HEK293 (cell line): Measurements from ENCODE around the gene AMPD2.

Source experiments
- CTCF ChIA-PET: fragments of 350-600 bp; formaldehyde crosslinking; extraction: SDS; loops from one replicate; lab custom pipeline; 2021; ENCODE audit warnings: antibody characterized with exemption; lab: Yijun Ruan, JAX
- POLR2A ChIA-PET: fragments of 300-600 bp; formaldehyde crosslinking; extraction: SDS; loops from one replicate; lab custom pipeline; 2020; ENCODE audit warnings: antibody characterized with exemption, inconsistent platforms; lab: Yijun Ruan, JAX
- H3K27ac ChIP-seq: fragments of 200-500 bp; sonication (Bioruptor generic); 2 replicates; pipeline ENCODE4 v1.5.1; 2014; ENCODE audit warnings: low read depth, low read length, control low read depth, inconsistent platforms; ENCODE audit errors: extremely low read depth
- H3K36me3 ChIP-seq, 2 experiments: fragments of 200-500 bp in 1 of 2; sonication (Bioruptor generic) in 1 of 2; 1 replicate in 1 of 2; 2 replicates in 1 of 2; pipeline ENCODE4 v1.5.1; 2014 to 2017; ENCODE audit warnings: inconsistent platforms in 2 of 2, low read length in 2 of 2; ENCODE audit not compliant: control insufficient read depth in 2 of 2, insufficient read depth in 1 of 2
- H3K4me1 ChIP-seq: fragments of 200-500 bp; sonication (Bioruptor generic); 2 replicates; pipeline ENCODE4 v1.5.1; 2014; ENCODE audit warnings: mild to moderate bottlenecking, low read length, inconsistent platforms; ENCODE audit not compliant: control insufficient read depth, insufficient read depth
- H3K4me3 ChIP-seq: 2 replicates; pipeline ENCODE4 v1.5.1; 2011; ENCODE audit warnings: low read depth, mild to moderate bottlenecking, control low read depth, low read length, moderate library complexity
- H3K9me3 ChIP-seq: fragments of 200-500 bp; sonication (Bioruptor generic); 2 replicates; pipeline ENCODE4 v1.5.1; 2014; ENCODE audit warnings: low read depth, low read length, inconsistent platforms; ENCODE audit not compliant: control insufficient read depth, insufficient read depth
- BCL11A ChIP-seq: fragments of 450-650 bp; formaldehyde crosslinking; IDR thresholded peaks from 2 replicates; pipeline ENCODE4 v1.5.1; 2016; ENCODE audit warnings: low read depth, missing biosample characterization, missing genetic modification characterization
- HOXA7 ChIP-seq: sonication (generic); formaldehyde crosslinking; IDR thresholded peaks from 2 replicates; pipeline ENCODE4 v1.8.1; 2022; ENCODE audit warnings: missing genetic modification reagents, borderline replicate concordance
- IKZF3 ChIP-seq: fragments of 450-650 bp; IDR thresholded peaks from 2 replicates; pipeline ENCODE4 v1.5.0; 2018; ENCODE audit warnings: missing biosample characterization, mild to moderate bottlenecking, missing genetic modification characterization, moderate library complexity
- WT1 ChIP-seq: fragments of 450-650 bp; formaldehyde crosslinking; IDR thresholded peaks from 2 replicates; pipeline ENCODE4 v1.5.1; 2016; ENCODE audit warnings: missing biosample characterization, missing genetic modification characterization
- ZBTB20 ChIP-seq: fragments of 450-650 bp; formaldehyde crosslinking; IDR thresholded peaks from 2 replicates; pipeline ENCODE4 v1.5.1; 2016; ENCODE audit warnings: missing biosample characterization, missing genetic modification characterization
- ZFP3 ChIP-seq: fragments of 450-650 bp; formaldehyde crosslinking; IDR thresholded peaks from 2 replicates; pipeline ENCODE4 v1.5.1; 2016; ENCODE audit warnings: low read depth, missing biosample characterization, missing genetic modification characterization
- ZFP41 ChIP-seq: fragments of 450-650 bp; formaldehyde crosslinking; IDR thresholded peaks from 2 replicates; pipeline ENCODE4 v1.5.1; 2016; ENCODE audit warnings: missing biosample characterization, missing genetic modification characterization, borderline replicate concordance
- ZNF138 ChIP-seq: fragments of 450-650 bp; formaldehyde crosslinking; IDR thresholded peaks from 2 replicates; pipeline ENCODE4 v1.5.1; 2016; ENCODE audit warnings: missing biosample characterization, missing genetic modification characterization, borderline replicate concordance
- ZNF202 ChIP-seq: fragments of 450-650 bp; formaldehyde crosslinking; IDR thresholded peaks from 2 replicates; pipeline ENCODE4 v1.5.1; 2016; ENCODE audit warnings: missing biosample characterization, missing genetic modification characterization, borderline replicate concordance
- ZNF221 ChIP-seq: fragments of 450-650 bp; formaldehyde crosslinking; IDR thresholded peaks from 2 replicates; pipeline ENCODE4 v1.5.1; 2017; ENCODE audit warnings: missing biosample characterization, missing genetic modification characterization, borderline replicate concordance
- ZNF266 ChIP-seq: fragments of 450-650 bp; formaldehyde crosslinking; IDR thresholded peaks from 2 replicates; pipeline ENCODE4 v1.5.1; 2016; ENCODE audit warnings: missing biosample characterization, missing genetic modification characterization, low read depth
- ZNF311 ChIP-seq: fragments of 450-650 bp; formaldehyde crosslinking; IDR thresholded peaks from 2 replicates; pipeline ENCODE4 v1.5.1; 2017; ENCODE audit warnings: missing biosample characterization, missing genetic modification characterization, borderline replicate concordance
- ZNF426 ChIP-seq: fragments of 450-650 bp; formaldehyde crosslinking; IDR thresholded peaks from 2 replicates; pipeline ENCODE4 v1.5.1; 2017; ENCODE audit warnings: missing biosample characterization, missing genetic modification characterization, mild to moderate bottlenecking, inconsistent platforms, moderate library complexity
- TF ChIP-seq, protein P1 (sequence below): fragments of 450-650 bp; formaldehyde crosslinking; IDR thresholded peaks from 2 replicates; pipeline ENCODE4 v1.5.0; 2017; ENCODE audit warnings: missing biosample characterization, missing genetic modification characterization, borderline replicate concordance
- TF ChIP-seq, protein P2 (sequence below): fragments of 450-650 bp; formaldehyde crosslinking; IDR thresholded peaks from 2 replicates; pipeline ENCODE4 v1.5.1; 2016; ENCODE audit warnings: missing biosample characterization, missing genetic modification characterization
- TF ChIP-seq, protein P3 (sequence below): fragments of 450-650 bp; formaldehyde crosslinking; IDR thresholded peaks from 2 replicates; pipeline ENCODE4 v1.5.1; 2017; ENCODE audit warnings: missing biosample characterization, missing genetic modification characterization
- TF ChIP-seq, protein P4 (sequence below): fragments of 450-650 bp; formaldehyde crosslinking; IDR thresholded peaks from 2 replicates; pipeline ENCODE4 v1.5.1; 2016; ENCODE audit warnings: missing biosample characterization, missing genetic modification characterization

The AMPD2 gene

DNA sequence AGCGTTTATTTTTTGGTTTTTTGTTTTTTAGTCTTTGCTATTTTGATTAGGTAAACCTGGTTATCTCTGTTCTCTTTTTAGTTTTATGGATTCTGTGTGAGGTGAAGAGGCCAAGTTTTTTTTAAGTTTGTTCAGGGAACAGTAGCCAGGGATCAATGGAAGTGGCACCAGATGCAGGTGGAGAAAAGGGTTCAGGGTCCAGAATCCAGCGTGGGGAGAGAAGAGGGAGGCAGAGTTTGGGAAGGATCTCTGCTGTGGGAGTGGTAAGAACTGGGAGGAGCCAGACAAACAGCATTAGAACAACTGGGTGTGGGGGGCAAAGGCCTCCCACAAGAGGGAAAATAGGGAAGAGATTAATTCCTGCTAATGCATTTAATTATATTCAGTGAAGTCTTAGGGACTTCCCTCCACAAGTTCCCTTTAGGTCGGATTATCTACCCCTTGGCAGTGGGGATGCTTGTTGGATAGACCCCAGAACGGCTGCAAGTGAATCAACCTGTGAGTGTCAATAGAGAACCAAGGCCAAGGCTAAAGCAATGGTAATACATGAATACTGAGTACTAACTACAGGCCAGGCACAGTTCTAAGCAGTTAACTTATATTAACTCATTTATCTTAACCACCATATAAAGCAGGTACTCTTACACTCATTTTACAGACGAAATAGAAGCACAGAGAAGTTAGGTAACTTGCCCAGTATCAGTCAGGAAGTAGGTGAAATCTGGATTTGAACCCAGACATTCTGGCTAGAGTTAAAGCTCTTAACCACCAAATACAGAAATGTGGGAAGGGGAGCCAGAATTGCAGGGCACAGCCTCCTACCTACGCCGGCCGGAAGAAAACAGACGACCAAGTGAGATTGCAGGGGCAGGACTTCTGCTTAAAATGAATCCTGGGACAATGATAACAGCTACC, 719 bp upstream of the AMPD2 start (continued):
- TF ChIP-seq, protein P1, sequence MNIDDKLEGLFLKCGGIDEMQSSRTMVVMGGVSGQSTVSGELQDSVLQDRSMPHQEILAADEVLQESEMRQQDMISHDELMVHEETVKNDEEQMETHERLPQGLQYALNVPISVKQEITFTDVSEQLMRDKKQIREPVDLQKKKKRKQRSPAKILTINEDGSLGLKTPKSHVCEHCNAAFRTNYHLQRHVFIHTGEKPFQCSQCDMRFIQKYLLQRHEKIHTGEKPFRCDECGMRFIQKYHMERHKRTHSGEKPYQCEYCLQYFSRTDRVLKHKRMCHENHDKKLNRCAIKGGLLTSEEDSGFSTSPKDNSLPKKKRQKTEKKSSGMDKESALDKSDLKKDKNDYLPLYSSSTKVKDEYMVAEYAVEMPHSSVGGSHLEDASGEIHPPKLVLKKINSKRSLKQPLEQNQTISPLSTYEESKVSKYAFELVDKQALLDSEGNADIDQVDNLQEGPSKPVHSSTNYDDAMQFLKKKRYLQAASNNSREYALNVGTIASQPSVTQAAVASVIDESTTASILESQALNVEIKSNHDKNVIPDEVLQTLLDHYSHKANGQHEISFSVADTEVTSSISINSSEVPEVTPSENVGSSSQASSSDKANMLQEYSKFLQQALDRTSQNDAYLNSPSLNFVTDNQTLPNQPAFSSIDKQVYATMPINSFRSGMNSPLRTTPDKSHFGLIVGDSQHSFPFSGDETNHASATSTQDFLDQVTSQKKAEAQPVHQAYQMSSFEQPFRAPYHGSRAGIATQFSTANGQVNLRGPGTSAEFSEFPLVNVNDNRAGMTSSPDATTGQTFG (tag by site-specific recombination) = no peak
- TF ChIP-seq ZFP3 (no peak), HOXA7 (CRISPR knock-in tag) (no peak)
- TF ChIP-seq, protein P2, sequence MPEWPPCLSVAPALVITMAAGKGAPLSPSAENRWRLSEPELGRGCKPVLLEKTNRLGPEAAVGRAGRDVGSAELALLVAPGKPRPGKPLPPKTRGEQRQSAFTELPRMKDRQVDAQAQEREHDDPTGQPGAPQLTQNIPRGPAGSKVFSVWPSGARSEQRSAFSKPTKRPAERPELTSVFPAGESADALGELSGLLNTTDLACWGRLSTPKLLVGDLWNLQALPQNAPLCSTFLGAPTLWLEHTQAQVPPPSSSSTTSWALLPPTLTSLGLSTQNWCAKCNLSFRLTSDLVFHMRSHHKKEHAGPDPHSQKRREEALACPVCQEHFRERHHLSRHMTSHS (tag by site-specific recombination) = no peak

DNA sequence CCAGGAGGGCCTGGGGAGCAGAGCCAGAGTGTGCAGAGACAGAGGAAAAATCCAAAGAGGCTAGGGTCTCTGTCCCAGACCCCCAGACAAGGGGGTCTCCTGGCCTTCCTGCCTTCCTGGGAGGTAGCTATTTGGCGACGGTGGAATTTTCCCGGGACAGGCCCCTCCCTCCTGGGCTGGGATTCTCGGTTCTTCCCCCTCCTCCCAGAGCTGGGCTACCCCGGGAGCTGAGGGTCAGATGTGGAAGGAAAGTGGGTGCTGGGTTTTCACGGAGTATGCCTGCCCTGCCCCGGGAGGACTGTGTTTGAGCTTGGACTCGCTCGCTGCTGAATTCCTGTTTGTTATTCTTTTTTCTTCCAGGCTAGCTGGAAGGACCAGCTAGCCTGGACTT, 759 bp downstream of the AMPD2 start:
- peak overlapping the region; percentile 73 for H3K4me3 ChIP-seq
- H3K36me3 ChIP-seq = peaks cover 0 to 4% of the 10 kb centered on the region in 2 experiments; a peak in 1 of 3 replicates
- ChIA-PET POLR2A (interaction anchor here (0.9 to 2.4 kb wide), 5 partner anchors 8 to 73 kb away, joined by 3 to 29 read pairs (median 3); partner anchors contain the start of gene GNAI3), CTCF (interaction anchor here (0.6 to 2.0 kb wide), 10 partner anchors 11 to 520 kb away, joined by 3 to 18 read pairs (median 4); partner anchors contain the start of genes AHCYL1 and GNAI3)
- no peaks in the 10 kb centered on the region for H3K9me3 ChIP-seq
- TF ChIP-seq, protein P3, sequence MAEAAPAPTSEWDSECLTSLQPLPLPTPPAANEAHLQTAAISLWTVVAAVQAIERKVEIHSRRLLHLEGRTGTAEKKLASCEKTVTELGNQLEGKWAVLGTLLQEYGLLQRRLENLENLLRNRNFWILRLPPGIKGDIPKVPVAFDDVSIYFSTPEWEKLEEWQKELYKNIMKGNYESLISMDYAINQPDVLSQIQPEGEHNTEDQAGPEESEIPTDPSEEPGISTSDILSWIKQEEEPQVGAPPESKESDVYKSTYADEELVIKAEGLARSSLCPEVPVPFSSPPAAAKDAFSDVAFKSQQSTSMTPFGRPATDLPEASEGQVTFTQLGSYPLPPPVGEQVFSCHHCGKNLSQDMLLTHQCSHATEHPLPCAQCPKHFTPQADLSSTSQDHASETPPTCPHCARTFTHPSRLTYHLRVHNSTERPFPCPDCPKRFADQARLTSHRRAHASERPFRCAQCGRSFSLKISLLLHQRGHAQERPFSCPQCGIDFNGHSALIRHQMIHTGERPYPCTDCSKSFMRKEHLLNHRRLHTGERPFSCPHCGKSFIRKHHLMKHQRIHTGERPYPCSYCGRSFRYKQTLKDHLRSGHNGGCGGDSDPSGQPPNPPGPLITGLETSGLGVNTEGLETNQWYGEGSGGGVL (tag by site-specific recombination) = peak; percentile 73
- TF ChIP-seq, protein P4, sequence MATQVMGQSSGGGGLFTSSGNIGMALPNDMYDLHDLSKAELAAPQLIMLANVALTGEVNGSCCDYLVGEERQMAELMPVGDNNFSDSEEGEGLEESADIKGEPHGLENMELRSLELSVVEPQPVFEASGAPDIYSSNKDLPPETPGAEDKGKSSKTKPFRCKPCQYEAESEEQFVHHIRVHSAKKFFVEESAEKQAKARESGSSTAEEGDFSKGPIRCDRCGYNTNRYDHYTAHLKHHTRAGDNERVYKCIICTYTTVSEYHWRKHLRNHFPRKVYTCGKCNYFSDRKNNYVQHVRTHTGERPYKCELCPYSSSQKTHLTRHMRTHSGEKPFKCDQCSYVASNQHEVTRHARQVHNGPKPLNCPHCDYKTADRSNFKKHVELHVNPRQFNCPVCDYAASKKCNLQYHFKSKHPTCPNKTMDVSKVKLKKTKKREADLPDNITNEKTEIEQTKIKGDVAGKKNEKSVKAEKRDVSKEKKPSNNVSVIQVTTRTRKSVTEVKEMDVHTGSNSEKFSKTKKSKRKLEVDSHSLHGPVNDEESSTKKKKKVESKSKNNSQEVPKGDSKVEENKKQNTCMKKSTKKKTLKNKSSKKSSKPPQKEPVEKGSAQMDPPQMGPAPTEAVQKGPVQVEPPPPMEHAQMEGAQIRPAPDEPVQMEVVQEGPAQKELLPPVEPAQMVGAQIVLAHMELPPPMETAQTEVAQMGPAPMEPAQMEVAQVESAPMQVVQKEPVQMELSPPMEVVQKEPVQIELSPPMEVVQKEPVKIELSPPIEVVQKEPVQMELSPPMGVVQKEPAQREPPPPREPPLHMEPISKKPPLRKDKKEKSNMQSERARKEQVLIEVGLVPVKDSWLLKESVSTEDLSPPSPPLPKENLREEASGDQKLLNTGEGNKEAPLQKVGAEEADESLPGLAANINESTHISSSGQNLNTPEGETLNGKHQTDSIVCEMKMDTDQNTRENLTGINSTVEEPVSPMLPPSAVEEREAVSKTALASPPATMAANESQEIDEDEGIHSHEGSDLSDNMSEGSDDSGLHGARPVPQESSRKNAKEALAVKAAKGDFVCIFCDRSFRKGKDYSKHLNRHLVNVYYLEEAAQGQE (tag by site-specific recombination) = 0 out of 2 replicates have a peak, but pooled peaks have one; percentile 11
- TF ChIP-seq ZNF266 (tag by site-specific recombination) (no peak), ZBTB20 (peak; percentile 73), BCL11A (tag by site-specific recombination) (peak; percentile 42; the same call in 1 of the 2 replicates), ZFP41 (no peak), ZNF221 (tag by site-specific recombination) (no peak), ZNF426 (tag by site-specific recombination) (no peak), IKZF3 (tag by site-specific recombination) (peak; percentile 72; the same call in 1 of the 2 replicates), ZNF311 (no peak), ZNF202 (no peak), ZNF138 (no peak), WT1 (no peak)
- TF ChIP-seq, protein P2 (tag by site-specific recombination) = no peak
- peaks cover 4% of the 10 kb centered on the region; the same call in 1 of the 2 replicates for H3K4me1 ChIP-seq
- peak overlapping the region; percentile 78 for H3K27ac ChIP-seq
